ENCODE results near the gene PHRF1. TPM values are rescaled to one million over a fixed set of nuclear protein-coding genes. Genes with fewer than 3 reads are reported as not detected.
"Not testable (repeated sequence)": the region's sequence is repeated elsewhere in the genome, so short reads cannot be mapped to it uniquely, and the experiment has no call there.

Gene PHRF1
- total and polyA plus RNA-seq, 7 experiments from 2014 or later, result 6.2 to 55.2 (median 47.5) TPM

GRCh38 chr11:569158-569885 lies 6.9 kb upstream of the PHRF1 start:
- no peaks in the 10 kb centered on the region for H3K9me3 Mint-ChIP-seq
- H3K27me3 Mint-ChIP-seq, result peaks cover 0 to 3% (median 0%) of the 10 kb centered on the region in 5 donors
- POLR2A ChIA-PET, result interaction anchor here (0.8 to 3.2 kb wide), 11 partner anchors 9 to 157 kb away, joined by 3 to 17 read pairs (median 4); partner anchors contain the start of gene LMNTD2
- Histone ChIP-seq H3K9me3 (ENCODE audit: control insufficient read depth in 2 of 3, low read length in 3 of 3) (no peaks in the 10 kb centered on the region), H3K36me3 (ENCODE audit: control insufficient read depth in 2 of 3, insufficient read depth in 3 of 3, low read length in 3 of 3) (peaks cover 0 to under 1% (median 0%) of the 10 kb centered on the region in 3 experiments), H3K4me3 (ENCODE audit: low read length) (peak overlapping the region; percentile 73), H3K27me3 (ENCODE audit: control insufficient read depth in 2 of 2, insufficient read depth in 2 of 2, low read length in 2 of 2) (no peaks in the 10 kb centered on the region), H3K4me1 (ENCODE audit: control insufficient read depth in 2 of 2, insufficient read depth in 2 of 2, low read length in 2 of 2) (peaks cover 6 to 12% of the 10 kb centered on the region in 2 donors), H3K27ac (ENCODE audit: low read depth, low read length) (peak overlapping the region; percentile 65)
- no peaks in the 10 kb centered on the region for H3K36me3 Mint-ChIP-seq
- ATAC-seq (no peak), DNase-seq (no peak)
- H3K4me1 Mint-ChIP-seq, result peaks cover 3 to 18% (median 8%) of the 10 kb centered on the region in 7 donors
- peak overlapping the region; percentile 69 to 84 (median 77) for H3K4me3 Mint-ChIP-seq
- H3K27ac Mint-ChIP-seq, result peak overlapping the region in 4 of 9 donors; percentile 40 to 82 (median 68)
- CTCF ChIA-PET, result no interaction called here
- intact Hi-C loops (cut with micrococcal nuclease), result loop anchor here (2.0 to 10.0 kb wide), 4 partner anchors 35 to 362 kb away; partner anchors contain the start of genes BET1L (in 1 of the 2), CEND1 (in 1 of the 2), HRAS (in 1 of the 2) and RIC8A (in 1 of the 2)

GRCh38 chr11:571802-572185 lies 4.5 kb upstream of the PHRF1 start:
- CTCF ChIA-PET, result no interaction called here
- intact Hi-C loops (cut with micrococcal nuclease), result no loop called here
- Histone ChIP-seq H3K27ac (ENCODE audit: low read depth, low read length) (no peak overlapping the region), H3K4me3 (ENCODE audit: low read length) (no peak overlapping the region), H3K9me3 (ENCODE audit: control insufficient read depth in 2 of 3, low read length in 3 of 3) (no peaks in the 10 kb centered on the region), H3K4me1 (ENCODE audit: control insufficient read depth in 2 of 2, insufficient read depth in 2 of 2, low read length in 2 of 2) (peaks cover 9 to 19% of the 10 kb centered on the region in 2 donors), H3K36me3 (ENCODE audit: control insufficient read depth in 2 of 3, insufficient read depth in 3 of 3, low read length in 3 of 3) (peaks cover 0 to 4% (median 0%) of the 10 kb centered on the region in 3 experiments), H3K27me3 (ENCODE audit: control insufficient read depth in 2 of 2, insufficient read depth in 2 of 2, low read length in 2 of 2) (no peaks in the 10 kb centered on the region)
- no peak for ATAC-seq
- DNase-seq, result no peak
- Mint-ChIP-seq H3K4me1 (peaks cover 12 to 22% (median 17%) of the 10 kb centered on the region in 7 donors), H3K9me3 (no peaks in the 10 kb centered on the region), H3K36me3 (no peaks in the 10 kb centered on the region), H3K27ac (no peak overlapping the region), H3K27me3 (peaks cover 0 to 9% (median 0%) of the 10 kb centered on the region in 5 donors), H3K4me3 (no peak overlapping the region)
- POLR2A ChIA-PET, result no interaction called here

DNA sequence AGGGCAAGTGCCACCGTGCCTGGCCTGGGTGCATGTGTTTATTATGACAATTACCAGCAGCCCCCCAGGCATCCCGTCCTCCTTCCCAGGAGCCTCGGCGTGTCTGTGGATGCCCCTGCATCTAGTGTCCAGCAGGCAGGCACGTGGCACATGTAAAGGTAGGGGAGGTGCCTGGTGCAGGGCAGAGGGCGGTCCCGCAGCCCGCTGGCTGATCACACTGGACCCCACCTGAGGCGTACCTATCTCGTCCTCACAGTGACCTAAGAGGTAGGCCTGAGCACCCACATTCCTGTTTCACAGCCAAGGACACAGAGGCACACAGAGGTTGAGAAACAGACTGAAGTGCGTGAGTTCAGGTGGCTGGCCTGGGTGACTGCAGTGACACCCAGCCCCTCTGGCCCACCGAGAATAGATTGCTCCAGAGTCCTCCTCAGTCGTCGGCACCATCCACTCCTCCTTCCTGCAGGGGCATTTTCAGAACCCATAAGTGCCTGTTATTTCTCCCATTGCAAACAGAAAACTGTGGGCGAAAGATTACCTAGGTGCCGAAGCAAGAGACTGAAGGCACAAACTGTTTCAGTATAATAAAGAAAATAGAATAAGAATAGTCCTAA lies 3.0 kb upstream of the PHRF1 start:
- intact Hi-C loops (cut with micrococcal nuclease), result no loop called here
- Mint-ChIP-seq H3K27me3 (peaks cover 0 to 9% (median 0%) of the 10 kb centered on the region in 5 donors), H3K27ac (no peak overlapping the region), H3K4me1 (peaks cover 20 to 35% (median 27%) of the 10 kb centered on the region in 7 donors), H3K9me3 (no peaks in the 10 kb centered on the region), H3K36me3 (peaks cover 0 to 3% (median 0%) of the 10 kb centered on the region in 5 donors), H3K4me3 (no peak overlapping the region)
- DNase-seq (no peak), ATAC-seq (no peak)
- CTCF ChIA-PET, result no interaction called here
- H3K27me3 ChIP-seq (ENCODE audit: control insufficient read depth in 2 of 2, insufficient read depth in 2 of 2, low read length in 2 of 2), result no peaks in the 10 kb centered on the region
- no peak overlapping the region for H3K4me3 ChIP-seq (ENCODE audit: low read length)
- H3K4me1 ChIP-seq (ENCODE audit: control insufficient read depth in 2 of 2, insufficient read depth in 2 of 2, low read length in 2 of 2), result peaks cover 21 to 30% of the 10 kb centered on the region in 2 donors
- no peak overlapping the region for H3K27ac ChIP-seq (ENCODE audit: low read depth, low read length)
- POLR2A ChIA-PET, result interaction anchor here (0.6 kb wide), 1 partner anchor 12 kb away, joined by 4 read pairs; no protein-coding TSS in a partner anchor
- H3K9me3 ChIP-seq (ENCODE audit: control insufficient read depth in 2 of 3, low read length in 3 of 3), result no peaks in the 10 kb centered on the region
- H3K36me3 ChIP-seq (ENCODE audit: control insufficient read depth in 2 of 3, insufficient read depth in 3 of 3, low read length in 3 of 3), result peaks cover 0 to 10% (median 0%) of the 10 kb centered on the region in 3 experiments

DNA sequence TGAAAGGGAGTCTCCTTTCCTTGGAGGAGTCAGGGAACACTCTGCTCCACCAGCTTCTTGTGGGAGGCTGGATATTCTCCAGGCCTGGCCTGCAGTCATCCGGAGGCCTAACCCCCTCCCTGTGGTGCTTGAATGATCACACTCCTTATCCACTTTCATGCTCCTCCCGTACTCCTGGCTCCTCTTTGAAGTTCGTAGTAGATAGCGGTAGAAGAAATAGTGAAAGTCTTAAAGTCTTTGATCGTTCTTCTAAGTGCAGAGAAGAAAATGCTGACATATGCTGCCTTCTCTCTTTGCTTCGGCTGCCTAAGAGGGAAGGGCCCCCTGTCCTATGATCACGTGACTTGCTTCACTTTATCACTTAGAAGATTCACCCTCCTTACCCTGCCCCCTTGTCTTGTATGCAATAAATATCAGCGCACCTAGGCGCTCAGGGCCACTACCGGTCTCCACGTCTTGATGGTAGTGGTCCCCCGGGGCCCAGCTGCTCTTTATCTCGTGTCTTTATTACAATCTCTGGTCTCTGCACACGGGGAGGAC lies 2.2 kb upstream of the PHRF1 start:
- H3K27ac Mint-ChIP-seq, result peak overlapping the region in 8 of 9 donors; percentile 14 to 87 (median 50)
- POLR2A ChIA-PET, result interaction anchor here (0.6 to 2.3 kb wide), 4 partner anchors 8 to 22 kb away, joined by 3 to 16 read pairs (median 4); partner anchors contain the start of genes LMNTD2 and RASSF7
- CTCF ChIA-PET; ATAC-seq; H3K9me3 ChIP-seq (ENCODE audit: control insufficient read depth in 2 of 3, low read length in 3 of 3); H3K9me3 Mint-ChIP-seq; intact Hi-C loops (cut with micrococcal nuclease); H3K36me3 Mint-ChIP-seq; H3K27me3 Mint-ChIP-seq; H3K27ac ChIP-seq (ENCODE audit: low read depth, low read length); H3K27me3 ChIP-seq (ENCODE audit: control insufficient read depth in 2 of 2, insufficient read depth in 2 of 2, low read length in 2 of 2): not testable (repeated sequence)
- peak overlapping the region; percentile 85 to 99 (median 90) for H3K4me3 Mint-ChIP-seq
- peaks cover 29 to 42% (median 36%) of the 10 kb centered on the region in 7 donors for H3K4me1 Mint-ChIP-seq
- Histone ChIP-seq H3K4me1 (ENCODE audit: control insufficient read depth in 2 of 2, insufficient read depth in 2 of 2, low read length in 2 of 2) (peaks cover 25 to 36% of the 10 kb centered on the region in 2 donors), H3K36me3 (ENCODE audit: control insufficient read depth in 2 of 3, insufficient read depth in 3 of 3, low read length in 3 of 3) (peaks cover 0 to 13% (median 0%) of the 10 kb centered on the region in 3 experiments), H3K4me3 (ENCODE audit: low read length) (peak overlapping the region; percentile 35)
- DNase-seq, result peak in 5 of 9 donors; percentile 25 to 47 (median 37)

DNA sequence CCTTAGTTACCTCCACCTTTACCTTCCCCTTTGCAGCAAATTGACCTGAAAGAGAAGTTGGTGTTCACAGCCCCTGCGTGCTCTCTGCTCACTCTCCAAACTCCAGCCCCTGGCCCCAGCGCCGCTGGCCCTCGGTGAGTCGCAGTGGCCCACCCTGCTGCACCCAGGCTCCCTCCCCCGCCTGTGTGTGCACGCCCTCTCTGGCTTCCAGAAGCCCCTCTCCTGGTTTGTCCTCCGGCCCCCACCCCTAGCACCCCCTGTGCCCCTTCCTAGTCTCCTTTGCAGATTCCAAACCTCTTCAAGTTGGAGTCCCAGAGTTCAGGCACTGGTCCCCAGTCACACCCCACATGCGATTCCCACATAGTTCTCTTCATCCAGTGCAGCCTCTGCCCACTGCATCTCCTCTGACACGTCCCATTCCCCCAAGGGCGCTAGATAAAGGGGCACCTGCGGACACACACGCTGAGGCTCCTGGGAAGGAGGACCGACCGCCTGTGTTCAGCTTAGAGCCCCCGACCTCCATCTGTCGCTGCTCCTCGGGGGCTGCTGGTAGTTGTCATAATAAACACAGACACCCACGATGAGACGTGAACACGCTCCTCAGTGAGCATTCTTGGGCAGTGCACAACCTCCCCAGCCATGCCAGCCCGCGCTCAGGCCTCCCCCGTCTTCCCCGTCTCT lies 1.5 kb upstream of the PHRF1 start:
- H3K36me3 ChIP-seq (ENCODE audit: control insufficient read depth in 2 of 3, insufficient read depth in 3 of 3, low read length in 3 of 3), result peaks cover 0 to 13% (median 0%) of the 10 kb centered on the region in 3 experiments
- Mint-ChIP-seq H3K36me3 (peaks cover 0 to 5% (median 0%) of the 10 kb centered on the region in 5 donors), H3K9me3 (no peaks in the 10 kb centered on the region), H3K4me1 (peaks cover 35 to 47% (median 42%) of the 10 kb centered on the region in 7 donors), H3K27me3 (peaks cover 0 to 9% (median 0%) of the 10 kb centered on the region in 5 donors), H3K4me3 (peak overlapping the region; percentile 85 to 99 (median 90)), H3K27ac (peak overlapping the region; percentile 39 to 92 (median 67))
- H3K9me3 ChIP-seq (ENCODE audit: control insufficient read depth in 2 of 3, low read length in 3 of 3), result no peaks in the 10 kb centered on the region
- DNase-seq, result peak in 1 of 9 donors; percentile 29
- H3K27ac ChIP-seq (ENCODE audit: low read depth, low read length), result no peak overlapping the region
- peaks cover 26 to 38% of the 10 kb centered on the region in 2 donors for H3K4me1 ChIP-seq (ENCODE audit: control insufficient read depth in 2 of 2, insufficient read depth in 2 of 2, low read length in 2 of 2)
- H3K4me3 ChIP-seq (ENCODE audit: low read length), result peak overlapping the region; percentile 64
- ATAC-seq, result no peak
- intact Hi-C loops (cut with micrococcal nuclease), result loop anchor here in 1 of 2 donors (1.0 to 5.0 kb wide), 2 partner anchors 19 to 337 kb away; partner anchors contain the start of genes PSMD13 and SIRT3
- ChIA-PET POLR2A (interaction anchor here (0.9 to 3.4 kb wide), 8 partner anchors 8 to 160 kb away, joined by 3 to 21 read pairs (median 10); partner anchors contain the start of genes DEAF1, LMNTD2, RASSF7 and SIGIRR), CTCF (interaction anchor here (1.6 kb wide), 1 partner anchor 21 kb away, joined by 8 read pairs; no protein-coding TSS in a partner anchor)
- H3K27me3 ChIP-seq (ENCODE audit: control insufficient read depth in 2 of 2, insufficient read depth in 2 of 2, low read length in 2 of 2), result no peaks in the 10 kb centered on the region
